ENCODE measurements around the gene CDC14C.

The CDC14C gene

DNA sequence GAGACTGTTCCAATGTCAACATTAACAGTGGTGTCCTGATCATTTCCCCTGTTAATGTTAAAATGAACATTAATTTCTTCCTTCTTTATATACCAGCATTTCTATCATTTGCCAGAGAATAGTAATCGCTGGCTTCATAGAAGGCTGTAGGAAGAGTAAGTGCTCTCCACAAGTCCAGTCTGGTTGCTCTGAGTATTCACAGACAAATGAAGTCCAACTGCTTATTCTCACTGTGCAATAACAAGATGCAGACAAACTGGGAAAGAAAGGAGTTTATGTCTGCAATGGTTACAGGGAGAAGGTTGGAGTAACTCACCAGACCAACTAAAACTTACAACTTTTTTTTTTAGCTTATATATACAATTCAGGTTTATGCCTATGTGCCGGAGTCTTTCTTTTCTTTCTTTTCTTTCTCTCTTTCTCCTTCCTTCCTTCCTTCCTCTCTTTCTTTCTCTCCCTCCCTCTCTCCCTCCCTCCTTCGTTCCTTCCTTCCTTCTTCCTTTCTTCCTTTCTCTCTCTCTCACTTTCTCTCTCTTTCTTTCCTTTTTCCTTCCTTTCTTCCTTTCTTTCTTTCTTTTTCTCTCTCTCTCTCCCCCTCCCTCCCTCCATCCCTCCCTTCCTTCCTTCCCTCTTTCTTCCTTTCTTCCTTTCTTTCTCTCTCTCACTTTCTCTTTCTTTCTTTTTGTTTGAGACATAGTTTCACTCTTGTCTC is 19.1 kb downstream of the CDC14C start:
- TF ChIP-seq, protein P1, sequence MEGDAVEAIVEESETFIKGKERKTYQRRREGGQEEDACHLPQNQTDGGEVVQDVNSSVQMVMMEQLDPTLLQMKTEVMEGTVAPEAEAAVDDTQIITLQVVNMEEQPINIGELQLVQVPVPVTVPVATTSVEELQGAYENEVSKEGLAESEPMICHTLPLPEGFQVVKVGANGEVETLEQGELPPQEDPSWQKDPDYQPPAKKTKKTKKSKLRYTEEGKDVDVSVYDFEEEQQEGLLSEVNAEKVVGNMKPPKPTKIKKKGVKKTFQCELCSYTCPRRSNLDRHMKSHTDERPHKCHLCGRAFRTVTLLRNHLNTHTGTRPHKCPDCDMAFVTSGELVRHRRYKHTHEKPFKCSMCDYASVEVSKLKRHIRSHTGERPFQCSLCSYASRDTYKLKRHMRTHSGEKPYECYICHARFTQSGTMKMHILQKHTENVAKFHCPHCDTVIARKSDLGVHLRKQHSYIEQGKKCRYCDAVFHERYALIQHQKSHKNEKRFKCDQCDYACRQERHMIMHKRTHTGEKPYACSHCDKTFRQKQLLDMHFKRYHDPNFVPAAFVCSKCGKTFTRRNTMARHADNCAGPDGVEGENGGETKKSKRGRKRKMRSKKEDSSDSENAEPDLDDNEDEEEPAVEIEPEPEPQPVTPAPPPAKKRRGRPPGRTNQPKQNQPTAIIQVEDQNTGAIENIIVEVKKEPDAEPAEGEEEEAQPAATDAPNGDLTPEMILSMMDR (IDR thresholded peaks at IDR 0.05; ENCODE audit: insufficient read depth, missing control alignments) = no peak
- no peak for DNase-seq (ENCODE audit: insufficient read length, low spot score)
- FAIRE-seq = no peak

DNA sequence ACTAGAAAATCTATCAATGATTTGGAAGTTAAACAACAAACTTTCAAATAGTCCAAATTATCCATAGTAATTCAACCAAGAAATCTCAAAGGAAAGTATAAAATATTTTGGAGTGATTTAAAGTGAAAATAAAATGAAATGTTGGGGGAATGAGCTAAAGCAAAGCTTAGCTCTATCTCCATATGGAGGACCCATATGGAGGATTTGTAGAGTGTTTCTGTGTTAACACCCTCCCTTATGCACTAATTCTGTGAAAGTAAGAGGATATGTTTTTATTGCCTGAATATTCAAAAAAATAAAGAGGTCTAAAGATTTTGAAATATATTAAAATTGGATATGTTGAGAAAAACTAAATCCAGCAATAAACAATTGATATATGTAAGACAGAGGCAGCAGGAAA is 31.6 kb downstream of the CDC14C start:
- FAIRE-seq (peak; percentile 77), DNase-seq (ENCODE audit: insufficient read length, low spot score) (no peak)
- TF ChIP-seq, protein P1 (IDR thresholded peaks at IDR 0.05; ENCODE audit: insufficient read depth, missing control alignments) = no peak

DNA sequence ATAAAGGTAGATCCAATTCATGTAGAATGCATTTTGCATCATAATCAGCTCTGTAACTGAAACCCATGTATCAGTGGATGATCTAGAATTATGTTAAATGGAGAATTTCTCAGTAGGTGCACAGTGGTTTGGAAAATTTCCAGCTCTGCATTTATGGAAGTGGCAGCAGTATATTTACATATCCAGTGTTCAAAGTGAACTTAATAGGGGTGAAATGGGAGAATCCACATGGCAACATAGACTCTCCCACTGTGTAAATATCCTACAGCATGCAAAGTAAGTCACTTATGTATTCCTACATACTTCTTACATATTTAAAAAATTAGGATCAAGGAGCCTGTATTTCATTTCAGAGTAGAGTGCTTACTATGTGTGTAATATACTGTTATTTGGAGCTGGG is 35.3 kb downstream of the CDC14C start:
- FAIRE-seq (no peak), DNase-seq (ENCODE audit: insufficient read length, low spot score) (no peak)
- TF ChIP-seq, protein P1 (IDR thresholded peaks at IDR 0.05; ENCODE audit: insufficient read depth, missing control alignments) = no peak

DNA sequence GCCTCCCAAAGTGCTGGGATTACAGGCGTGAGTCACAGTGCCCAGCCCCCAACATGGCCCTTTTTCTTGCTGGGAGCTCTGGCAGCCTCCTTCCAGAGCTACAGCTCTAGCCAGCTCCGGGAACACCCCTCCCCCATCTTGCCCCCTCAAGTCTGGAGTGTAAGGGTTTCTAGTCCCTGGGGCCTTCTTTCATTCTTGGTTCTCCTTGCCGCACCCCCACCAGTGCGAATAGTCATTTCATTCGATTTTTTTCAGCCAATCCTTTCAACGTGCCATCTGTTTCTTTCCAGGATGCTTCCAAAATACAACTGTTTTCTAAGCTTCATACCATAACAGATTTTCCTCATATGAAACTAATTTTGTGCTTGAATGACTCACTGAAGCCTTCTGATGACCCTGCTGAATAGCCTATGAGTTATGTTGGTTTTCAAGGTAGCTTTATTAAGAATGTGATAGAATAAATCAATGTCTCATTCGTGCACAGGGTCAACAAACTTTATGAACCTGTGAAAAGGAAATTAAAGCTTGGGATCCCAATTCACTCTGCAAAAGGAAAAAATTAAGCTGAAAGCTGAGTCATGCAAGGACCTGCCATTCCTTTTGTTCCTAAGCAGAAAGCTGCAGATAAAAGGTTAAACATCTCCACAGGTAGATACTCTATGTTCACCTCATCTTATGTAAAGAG is 38.6 kb downstream of the CDC14C start:
- DNase-seq (ENCODE audit: insufficient read length, low spot score) (no peak), FAIRE-seq (no peak)
- TF ChIP-seq, protein P1 (IDR thresholded peaks at IDR 0.05; ENCODE audit: insufficient read depth, missing control alignments) = no peak

DNA sequence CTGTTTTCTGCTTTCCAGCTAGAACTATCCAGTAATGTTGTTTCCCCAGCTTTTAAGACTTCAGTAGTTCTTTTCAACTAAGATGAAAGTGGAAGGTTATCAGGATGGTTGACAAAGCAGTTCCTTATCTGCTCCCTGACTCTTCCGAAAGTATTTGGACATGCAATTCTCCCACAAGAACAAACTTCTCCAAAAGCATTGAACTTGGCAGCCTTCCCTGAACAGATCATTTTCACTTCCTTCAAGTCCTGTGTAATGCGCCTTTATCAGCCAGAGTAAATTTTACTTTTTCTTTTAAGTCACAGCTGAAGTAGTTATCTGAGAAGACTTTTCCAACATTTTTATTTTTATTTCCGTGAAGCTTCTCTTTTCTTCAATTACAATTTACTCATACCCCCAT is 39.7 kb downstream of the CDC14C start:
- FAIRE-seq (no peak), DNase-seq (ENCODE audit: insufficient read length, low spot score) (no peak)
- TF ChIP-seq, protein P1 (IDR thresholded peaks at IDR 0.05; ENCODE audit: insufficient read depth, missing control alignments) = no peak

DNA sequence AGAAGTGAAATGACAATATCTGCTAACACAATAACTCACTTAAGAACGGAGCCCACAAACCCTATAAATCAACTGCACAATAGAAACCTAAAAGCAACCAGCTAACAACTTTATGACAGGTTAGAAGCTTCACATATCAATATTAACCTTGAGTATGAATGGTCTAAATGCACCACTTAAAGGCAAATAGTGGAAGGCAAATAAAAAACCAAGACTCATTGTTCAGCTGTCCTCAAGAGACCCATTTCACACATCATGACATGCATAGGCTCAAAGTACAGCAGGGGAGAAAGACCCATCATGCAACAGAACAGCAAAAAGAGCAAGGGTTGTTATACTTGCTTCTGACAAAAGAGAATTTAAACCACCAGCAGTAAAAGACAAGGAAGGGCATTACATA is 46.8 kb downstream of the CDC14C start:
- DNase-seq (ENCODE audit: insufficient read length, low spot score) = no peak
- TF ChIP-seq, protein P1 (IDR thresholded peaks at IDR 0.05; ENCODE audit: insufficient read depth, missing control alignments) = no peak
- no peak for FAIRE-seq

DNA sequence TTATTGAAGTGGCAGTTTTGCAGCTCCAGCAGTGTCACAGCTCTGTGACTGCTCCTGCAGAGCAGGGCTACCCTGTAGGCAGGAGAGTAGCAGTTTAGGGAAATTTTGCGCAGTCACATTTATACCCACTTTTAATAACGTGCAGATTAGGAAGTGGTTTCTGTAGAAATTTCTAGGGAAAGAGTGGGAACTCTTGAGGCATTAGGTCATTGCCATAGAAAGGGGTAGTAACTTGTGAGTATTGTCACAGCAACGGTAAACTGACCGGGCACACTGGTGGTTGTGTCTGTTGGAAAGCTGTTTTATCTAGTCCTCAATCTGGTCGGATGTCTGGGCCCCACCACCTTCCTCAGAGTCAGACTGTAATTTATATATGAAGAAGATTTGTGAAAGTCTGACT is 51.9 kb downstream of the CDC14C start:
- FAIRE-seq = no peak
- TF ChIP-seq, protein P1 (IDR thresholded peaks at IDR 0.05; ENCODE audit: insufficient read depth, missing control alignments) = no peak
- no peak for DNase-seq (ENCODE audit: insufficient read length, low spot score)
